GM23338 (cell line): ENCODE results near the gene PXMP4. TPM values are rescaled to one million over a fixed set of nuclear protein-coding genes. Genes with fewer than 3 reads are reported as not detected.

Experiments used
- ATAC-seq: fragments of 200-7000 bp; cut with Tn5 transposase; 3 replicates; pipeline ENCODE4 v1.9.1; 2020
- DNase-seq: peaks from one replicate; pipeline ENCODE4 v3.0.0-alpha.2; 2015; ENCODE audit warnings: low spot score
- H2AFZ ChIP-seq: fragments of 200-600 bp; sonication (generic); 2 replicates; pipeline ENCODE4 v1.8.0; 2016; ENCODE audit warnings: antibody characterized with exemption, mild to moderate bottlenecking, moderate library complexity
- H3F3A ChIP-seq: fragments of 200-600 bp; sonication (generic); replicated peaks from 2 replicates; pipeline ENCODE4 v1.8.0; 2017; ENCODE audit warnings: antibody characterized with exemption, mixed run types, low read depth
- H3K27ac ChIP-seq: fragments of 200-600 bp; sonication (generic); 2 replicates; pipeline ENCODE4 v1.6.1; 2016; ENCODE audit warnings: low read depth
- H3K27me3 ChIP-seq: fragments of 200-600 bp; sonication (generic); 2 replicates; pipeline ENCODE4 v1.8.0; 2016; ENCODE audit warnings: mild to moderate bottlenecking, mixed run types, moderate library complexity; ENCODE audit not compliant: insufficient read depth
- H3K36me3 ChIP-seq: fragments of 200-600 bp; sonication (generic); 2 replicates; pipeline ENCODE4 v1.8.0; 2016; ENCODE audit warnings: mild to moderate bottlenecking; ENCODE audit not compliant: insufficient read depth
- H3K4me1 ChIP-seq: fragments of 200-600 bp; sonication (generic); 2 replicates; pipeline ENCODE4 v1.8.0; 2016; ENCODE audit warnings: mild to moderate bottlenecking, moderate library complexity; ENCODE audit not compliant: insufficient read depth
- H3K4me2 ChIP-seq: fragments of 200-600 bp; sonication (generic); 2 replicates; pipeline ENCODE4 v1.7.1; 2017; ENCODE audit warnings: mixed run types
- H3K4me3 ChIP-seq: fragments of 200-600 bp; sonication (generic); 2 replicates; pipeline ENCODE4 v1.6.1; 2016; ENCODE audit warnings: mixed run types
- H3K79me2 ChIP-seq: fragments of 200-600 bp; sonication (generic); replicated peaks from 2 replicates; pipeline ENCODE4 v1.8.0; 2017; ENCODE audit warnings: mild to moderate bottlenecking; ENCODE audit not compliant: insufficient read depth
- H3K9me2 ChIP-seq: fragments of 200-600 bp; sonication (generic); 2 replicates; pipeline ENCODE4 v1.8.0; 2017; ENCODE audit not compliant: insufficient read depth
- H4K20me1 ChIP-seq: fragments of 200-600 bp; sonication (generic); replicated peaks from 2 replicates; pipeline ENCODE4 v1.8.0; 2017; ENCODE audit warnings: mild to moderate bottlenecking; ENCODE audit not compliant: insufficient read depth
- H3K27ac Mint-ChIP-seq: 2 replicates; pipeline ENCODE4 v1.8.0; 2020; ENCODE audit warnings: inconsistent platforms, mild to moderate bottlenecking, moderate library complexity, mixed read lengths
- H3K27me3 Mint-ChIP-seq: 3 replicates; pipeline ENCODE4 v1.8.0; 2022; ENCODE audit warnings: low read depth, mild to moderate bottlenecking, moderate library complexity, mixed read lengths, inconsistent platforms; ENCODE audit not compliant: insufficient read depth, poor library complexity
- H3K36me3 Mint-ChIP-seq: 3 replicates; pipeline ENCODE4 v1.8.0; 2021; ENCODE audit warnings: low read depth, mild to moderate bottlenecking, inconsistent platforms, moderate library complexity, mixed read lengths
- H3K4me1 Mint-ChIP-seq: 3 replicates; pipeline ENCODE4 v1.8.0; 2020; ENCODE audit warnings: mild to moderate bottlenecking, inconsistent platforms, mixed read lengths
- H3K4me3 Mint-ChIP-seq: 3 replicates; pipeline ENCODE4 v1.8.0; 2021; ENCODE audit warnings: moderate library complexity, mild to moderate bottlenecking, inconsistent platforms, mixed read lengths
- H3K9me3 Mint-ChIP-seq: 3 replicates; pipeline ENCODE4 v1.8.0; 2020; ENCODE audit warnings: moderate library complexity, mild to moderate bottlenecking, inconsistent platforms, mixed read lengths
- CTCF ChIP-seq, 2 experiments: fragments of 200-600 bp in 1 of 2; sonication (generic) in 1 of 2; conservative IDR thresholded peaks; 2 replicates each; pipeline versions ENCODE4 v1.5.1 to v1.6.1; 2016 to 2017; ENCODE audit warnings: antibody characterized with exemption in 2 of 2, low read depth in 2 of 2, mild to moderate bottlenecking in 2 of 2, moderate library complexity in 1 of 2
- EZH2 ChIP-seq: fragments of 200-600 bp; sonication (generic); IDR thresholded peaks from one replicate; pipeline ENCODE4 v1.8.0; 2017; ENCODE audit warnings: antibody characterized with exemption, mild to moderate bottlenecking, low read depth; ENCODE audit not compliant: unreplicated experiment
- EZH2phosphoT487 ChIP-seq: fragments of 200-600 bp; sonication (generic); IDR thresholded peaks from one replicate; pipeline ENCODE4 v1.8.1; 2018; ENCODE audit warnings: antibody characterized with exemption; ENCODE audit not compliant: unreplicated experiment
- NANOG ChIP-seq: IDR thresholded peaks from 2 replicates; pipeline ENCODE4 v1.6.1; 2016; ENCODE audit warnings: antibody characterized with exemption, borderline replicate concordance
- STAT1 ChIP-seq: IDR thresholded peaks from one replicate; pipeline ENCODE4 v1.6.1; 2016; ENCODE audit warnings: antibody characterized with exemption; ENCODE audit not compliant: unreplicated experiment
- ZNF114 ChIP-seq: fragments of 250-450 bp; sonication (Bioruptor Pico); IDR thresholded peaks from 2 replicates; pipeline ENCODE4 v1.5.0; 2020; ENCODE audit warnings: mild to moderate bottlenecking, moderate library complexity
- ZNF331 ChIP-seq: fragments of 250-450 bp; sonication (Bioruptor Pico); IDR thresholded peaks from 2 replicates; pipeline ENCODE4 v1.5.0; 2020; ENCODE audit warnings: low read depth, mild to moderate bottlenecking, moderate library complexity
- polyA plus RNA-seq: library from polyadenylated mRNA; unstranded; fragments of >200 nt; fragmentation: Nextera tagmentation; extraction: Ambion mirVana; gene quantifications from 2 replicates; pipeline ENCODE4 v1.2.1, GENCODE V29; 2016
- total RNA-seq: library from RNA; depleted of rRNA; stranded (reverse); fragments of >200 nt; shearing (Covaris generic); gene quantifications from 2 replicates; pipeline ENCODE4 v1.2.3, GENCODE V29; 2014
- TF ChIP-seq, protein P1 (sequence below): fragments of 250-450 bp; sonication (Bioruptor Pico); IDR thresholded peaks from 2 replicates; pipeline ENCODE4 v1.5.0; 2020; ENCODE audit warnings: mild to moderate bottlenecking, moderate library complexity

The PXMP4 gene
- total and polyA plus RNA-seq, 2 experiments from 2014 or later, result 1.2 to 3.5 TPM

- Histone ChIP-seq H2AFZ (no peak overlapping the region), H3K4me3 (no peak overlapping the region), H3K4me1 (no peaks in the 10 kb centered on the region), H3K79me2 (no peaks in the 10 kb centered on the region), H3K27ac (no peak overlapping the region), H3K27me3 (no peaks in the 10 kb centered on the region), H3K9me2 (no peaks in the 10 kb centered on the region; the same call in 1 of the 2 replicates), H3K36me3 (no peaks in the 10 kb centered on the region), H3F3A (no peaks in the 10 kb centered on the region), H4K20me1 (no peaks in the 10 kb centered on the region), H3K4me2 (no peak overlapping the region)
- H3K27ac Mint-ChIP-seq, result no peak overlapping the region
- ATAC-seq (no peak), DNase-seq (no peak)
- peaks cover 40% of the 10 kb centered on the region for H3K9me3 Mint-ChIP-seq
- no peaks in the 10 kb centered on the region for H3K4me1 Mint-ChIP-seq
- H3K36me3 Mint-ChIP-seq, result peaks cover 18% of the 10 kb centered on the region; the same call in 2 of the 3 replicates
- peaks cover 11% of the 10 kb centered on the region for H3K27me3 Mint-ChIP-seq
- H3K4me3 Mint-ChIP-seq, result no peak overlapping the region
- TF ChIP-seq EZH2phosphoT487 (no peak), ZNF331 (CRISPR knock-in tag) (no peak)
- TF ChIP-seq, protein P1, sequence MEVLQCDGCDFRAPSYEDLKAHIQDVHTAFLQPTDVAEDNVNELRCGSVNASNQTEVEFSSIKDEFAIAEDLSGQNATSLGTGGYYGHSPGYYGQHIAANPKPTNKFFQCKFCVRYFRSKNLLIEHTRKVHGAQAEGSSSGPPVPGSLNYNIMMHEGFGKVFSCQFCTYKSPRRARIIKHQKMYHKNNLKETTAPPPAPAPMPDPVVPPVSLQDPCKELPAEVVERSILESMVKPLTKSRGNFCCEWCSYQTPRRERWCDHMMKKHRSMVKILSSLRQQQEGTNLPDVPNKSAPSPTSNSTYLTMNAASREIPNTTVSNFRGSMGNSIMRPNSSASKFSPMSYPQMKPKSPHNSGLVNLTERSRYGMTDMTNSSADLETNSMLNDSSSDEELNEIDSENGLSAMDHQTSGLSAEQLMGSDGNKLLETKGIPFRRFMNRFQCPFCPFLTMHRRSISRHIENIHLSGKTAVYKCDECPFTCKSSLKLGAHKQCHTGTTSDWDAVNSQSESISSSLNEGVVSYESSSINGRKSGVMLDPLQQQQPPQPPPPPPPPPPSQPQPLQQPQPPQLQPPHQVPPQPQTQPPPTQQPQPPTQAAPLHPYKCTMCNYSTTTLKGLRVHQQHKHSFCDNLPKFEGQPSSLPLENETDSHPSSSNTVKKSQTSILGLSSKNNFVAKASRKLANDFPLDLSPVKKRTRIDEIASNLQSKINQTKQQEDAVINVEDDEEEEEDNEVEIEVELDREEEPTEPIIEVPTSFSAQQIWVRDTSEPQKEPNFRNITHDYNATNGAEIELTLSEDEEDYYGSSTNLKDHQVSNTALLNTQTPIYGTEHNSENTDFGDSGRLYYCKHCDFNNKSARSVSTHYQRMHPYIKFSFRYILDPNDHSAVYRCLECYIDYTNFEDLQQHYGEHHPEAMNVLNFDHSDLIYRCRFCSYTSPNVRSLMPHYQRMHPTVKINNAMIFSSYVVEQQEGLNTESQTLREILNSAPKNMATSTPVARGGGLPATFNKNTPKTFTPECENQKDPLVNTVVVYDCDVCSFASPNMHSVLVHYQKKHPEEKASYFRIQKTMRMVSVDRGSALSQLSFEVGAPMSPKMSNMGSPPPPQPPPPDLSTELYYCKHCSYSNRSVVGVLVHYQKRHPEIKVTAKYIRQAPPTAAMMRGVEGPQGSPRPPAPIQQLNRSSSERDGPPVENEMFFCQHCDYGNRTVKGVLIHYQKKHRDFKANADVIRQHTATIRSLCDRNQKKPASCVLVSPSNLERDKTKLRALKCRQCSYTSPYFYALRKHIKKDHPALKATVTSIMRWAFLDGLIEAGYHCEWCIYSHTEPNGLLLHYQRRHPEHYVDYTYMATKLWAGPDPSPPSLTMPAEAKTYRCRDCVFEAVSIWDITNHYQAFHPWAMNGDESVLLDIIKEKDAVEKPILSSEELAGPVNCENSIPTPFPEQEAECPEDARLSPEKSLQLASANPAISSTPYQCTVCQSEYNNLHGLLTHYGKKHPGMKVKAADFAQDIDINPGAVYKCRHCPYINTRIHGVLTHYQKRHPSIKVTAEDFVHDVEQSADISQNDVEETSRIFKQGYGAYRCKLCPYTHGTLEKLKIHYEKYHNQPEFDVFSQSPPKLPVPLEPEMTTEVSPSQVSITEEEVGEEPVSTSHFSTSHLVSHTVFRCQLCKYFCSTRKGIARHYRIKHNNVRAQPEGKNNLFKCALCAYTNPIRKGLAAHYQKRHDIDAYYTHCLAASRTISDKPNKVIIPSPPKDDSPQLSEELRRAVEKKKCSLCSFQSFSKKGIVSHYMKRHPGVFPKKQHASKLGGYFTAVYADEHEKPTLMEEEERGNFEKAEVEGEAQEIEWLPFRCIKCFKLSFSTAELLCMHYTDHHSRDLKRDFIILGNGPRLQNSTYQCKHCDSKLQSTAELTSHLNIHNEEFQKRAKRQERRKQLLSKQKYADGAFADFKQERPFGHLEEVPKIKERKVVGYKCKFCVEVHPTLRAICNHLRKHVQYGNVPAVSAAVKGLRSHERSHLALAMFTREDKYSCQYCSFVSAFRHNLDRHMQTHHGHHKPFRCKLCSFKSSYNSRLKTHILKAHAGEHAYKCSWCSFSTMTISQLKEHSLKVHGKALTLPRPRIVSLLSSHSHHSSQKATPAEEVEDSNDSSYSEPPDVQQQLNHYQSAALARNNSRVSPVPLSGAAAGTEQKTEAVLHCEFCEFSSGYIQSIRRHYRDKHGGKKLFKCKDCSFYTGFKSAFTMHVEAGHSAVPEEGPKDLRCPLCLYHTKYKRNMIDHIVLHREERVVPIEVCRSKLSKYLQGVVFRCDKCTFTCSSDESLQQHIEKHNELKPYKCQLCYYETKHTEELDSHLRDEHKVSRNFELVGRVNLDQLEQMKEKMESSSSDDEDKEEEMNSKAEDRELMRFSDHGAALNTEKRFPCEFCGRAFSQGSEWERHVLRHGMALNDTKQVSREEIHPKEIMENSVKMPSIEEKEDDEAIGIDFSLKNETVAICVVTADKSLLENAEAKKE (CRISPR knock-in tag), result no peak
Measured at GRCh38 chr20:33703498-33704137, 16.5 kb downstream of the PXMP4 start.

DNA sequence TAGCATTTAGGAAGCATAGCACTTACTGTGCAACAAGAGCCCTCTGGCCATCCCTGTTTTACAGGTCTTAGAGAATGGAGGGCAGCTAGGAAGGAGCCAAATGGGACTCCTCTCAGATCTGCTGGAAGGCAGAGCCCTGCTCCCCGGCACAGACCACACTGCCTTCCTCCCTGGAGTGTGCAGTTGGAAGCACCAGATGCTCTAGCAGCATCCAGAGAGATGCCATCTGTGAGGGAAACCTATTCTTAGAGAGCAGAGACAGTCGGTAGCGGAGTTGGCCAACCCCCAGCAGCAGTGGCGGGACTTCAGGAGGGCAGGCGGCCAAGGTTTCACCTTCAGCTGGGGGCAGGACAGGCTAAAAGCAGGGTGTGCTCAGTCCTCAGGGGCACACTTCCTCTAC lies 17.2 kb downstream of the PXMP4 start:
- Mint-ChIP-seq H3K4me1 (no peaks in the 10 kb centered on the region), H3K4me3 (no peak overlapping the region; the same call in 2 of the 3 replicates), H3K36me3 (peaks cover 21% of the 10 kb centered on the region), H3K27ac (no peak overlapping the region), H3K9me3 (peaks cover 47% of the 10 kb centered on the region), H3K27me3 (peaks cover 7% of the 10 kb centered on the region)
- Histone ChIP-seq H4K20me1 (no peaks in the 10 kb centered on the region), H3K36me3 (no peaks in the 10 kb centered on the region), H2AFZ (no peak overlapping the region), H3K4me1 (no peaks in the 10 kb centered on the region), H3K9me2 (no peaks in the 10 kb centered on the region), H3K79me2 (no peaks in the 10 kb centered on the region), H3K4me3 (no peak overlapping the region), H3K27ac (no peak overlapping the region), H3K4me2 (no peak overlapping the region), H3K27me3 (no peaks in the 10 kb centered on the region), H3F3A (no peaks in the 10 kb centered on the region)
- ATAC-seq (no peak), DNase-seq (no peak)
- no peak for TF ChIP-seq EZH2phosphoT487
- TF ChIP-seq ZNF114, result no peak
- TF ChIP-seq NANOG, result no peak
- TF ChIP-seq CTCF (conservative IDR thresholded peaks at IDR 0.05; ENCODE audit: low read depth in 2 of 2), result no peak
- TF ChIP-seq EZH2, result no peak
- TF ChIP-seq STAT1, result no peak
